GM19452 (cell line): ENCODE measurements around the gene LONP2.
"Not testable (repeated sequence)": the region's sequence is repeated elsewhere in the genome, so short reads cannot be mapped to it uniquely, and the experiment has no call there.

Source experiments
- ATAC-seq: cut with Tn5 transposase; IDR thresholded peaks from one replicate; pipeline ENCODE4 v1.9.1; 2021; ENCODE audit not compliant: unreplicated experiment

Gene LONP2

DNA sequence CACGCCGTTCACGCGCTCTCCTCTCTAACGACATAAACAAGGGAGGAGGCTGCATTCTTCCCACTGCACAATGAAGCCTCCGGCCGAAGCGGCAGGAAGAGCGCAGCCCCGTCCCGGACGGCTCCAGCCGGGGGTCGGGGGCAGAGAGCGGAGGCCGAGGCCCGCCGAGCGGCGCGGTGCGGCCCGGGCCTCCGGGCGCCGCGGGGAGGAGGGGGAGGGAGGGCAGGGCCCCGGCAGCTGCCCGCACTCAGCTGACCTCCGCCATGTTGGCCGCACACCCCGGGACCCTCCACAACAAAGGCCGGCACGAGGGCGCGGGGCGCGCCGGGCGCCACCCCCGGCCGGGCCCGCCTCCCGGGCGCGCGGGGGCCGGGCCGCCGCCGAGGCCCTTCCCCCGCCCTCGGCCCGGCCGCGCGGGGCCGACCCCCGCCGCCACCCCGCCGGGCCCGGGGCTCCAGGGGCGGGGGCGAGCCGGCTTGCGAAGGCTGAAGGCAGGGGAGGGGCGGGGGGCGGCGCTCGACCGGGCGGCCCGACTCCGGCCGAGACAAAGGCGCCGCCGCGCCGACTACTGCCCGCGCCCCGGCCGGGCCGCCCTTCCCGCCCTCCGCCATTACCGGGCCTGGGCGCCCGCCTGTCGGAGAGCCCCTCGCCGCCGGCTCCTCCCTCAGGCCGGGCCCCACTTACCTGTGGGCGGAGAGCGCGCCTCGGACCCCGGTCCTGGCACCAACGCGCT is 140.6 kb downstream of the LONP2 start:
- peak; percentile 59 for ATAC-seq

GRCh38 chr16:48385253-48386150 is 141.4 kb downstream of the LONP2 start, which contains the start of gene SIAH1:
Gene SIAH1, minus strand, starts transcription at chr16:48385413. Its CDS starts 22,985 bp downstream, at chr16:48362428.
- peak; percentile 69 for ATAC-seq

GRCh38 chr16:48386559-48387312 is 142.6 kb downstream of the LONP2 start:
- no peak for ATAC-seq

DNA sequence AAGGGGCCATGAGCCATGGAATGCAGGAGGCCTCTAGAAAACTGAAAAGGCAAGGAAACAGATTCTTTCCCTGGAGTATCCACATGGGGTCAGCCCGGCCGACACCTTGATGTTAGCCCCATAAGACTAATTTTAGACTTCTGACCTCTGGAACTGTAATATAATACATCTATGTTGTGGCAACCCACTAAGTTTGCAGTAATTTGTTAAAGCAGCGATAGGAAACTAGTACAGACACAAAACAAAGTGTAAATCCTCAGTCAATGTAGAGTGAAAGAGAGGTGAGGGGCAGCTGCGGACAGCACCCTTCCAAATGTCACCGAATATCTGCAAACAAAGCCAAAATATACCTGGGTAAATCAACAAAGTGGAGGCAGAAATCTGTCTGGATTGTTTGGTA is 148.3 kb downstream of the LONP2 start:
- ATAC-seq: no peak

- no peak for ATAC-seq
Measured at GRCh38 chr16:48393485-48394354, 149.6 kb downstream of the LONP2 start.

- no peak for ATAC-seq
Measured at GRCh38 chr16:48394355-48394703, 150.2 kb downstream of the LONP2 start.

DNA sequence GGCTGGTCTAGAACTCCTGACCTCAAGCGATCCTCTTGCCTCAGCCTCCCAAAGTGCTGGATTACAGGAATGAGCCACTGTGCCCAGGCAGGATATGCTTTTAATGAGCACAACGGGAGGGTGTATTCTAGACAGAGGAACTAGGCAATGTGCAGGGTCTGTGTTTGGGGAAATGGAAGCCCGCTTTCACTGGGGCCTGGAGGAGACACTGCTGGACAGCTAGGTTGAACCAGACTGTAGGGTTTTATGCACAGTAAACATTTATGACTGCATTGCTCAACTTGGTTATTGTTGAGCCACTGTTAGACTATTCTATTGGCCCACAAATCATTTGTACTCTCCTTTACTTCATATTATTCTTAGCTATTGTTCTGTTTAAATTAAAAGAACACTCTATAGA is 151.3 kb downstream of the LONP2 start:
- no peak for ATAC-seq

DNA sequence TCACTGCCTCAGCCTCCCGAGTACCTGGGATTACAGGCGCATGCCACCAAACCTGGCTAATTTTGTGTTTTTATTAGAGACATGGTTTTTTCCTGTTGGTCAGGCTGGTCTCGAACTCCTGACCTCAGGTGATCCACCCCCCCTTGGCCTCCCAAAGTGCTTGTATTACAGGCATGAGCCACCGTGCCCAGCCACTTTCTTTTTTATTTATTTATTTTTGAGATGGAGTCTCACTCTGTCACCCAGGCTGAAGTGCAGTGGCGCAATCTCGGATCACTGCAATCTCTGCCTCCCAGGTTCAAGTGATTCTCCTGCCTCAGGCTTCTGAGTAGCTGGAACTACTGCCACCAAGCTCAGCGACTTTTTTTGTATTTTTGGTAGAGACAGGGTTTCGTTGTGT is 158.4 kb downstream of the LONP2 start:
- ATAC-seq: not testable (repeated sequence)

DNA sequence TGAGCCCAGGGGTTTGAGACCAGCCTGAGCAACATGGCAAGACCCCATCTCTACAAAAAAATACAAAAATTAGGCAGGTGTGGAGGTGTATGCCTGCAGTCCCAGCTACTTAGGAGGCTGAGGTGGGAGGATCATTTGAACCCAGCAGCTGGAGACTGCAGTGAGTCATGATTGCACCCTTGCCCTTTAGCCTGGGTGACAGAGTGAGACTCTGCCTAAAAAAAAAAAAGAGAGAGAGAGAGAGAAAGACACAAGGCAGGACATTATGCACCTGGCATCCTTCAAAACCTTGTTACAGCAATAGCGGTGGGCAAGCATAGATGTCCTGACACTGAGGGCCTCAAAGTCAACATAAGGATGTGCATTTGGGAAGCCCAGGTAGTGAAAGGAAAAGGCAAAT is 161.1 kb downstream of the LONP2 start:
- ATAC-seq: no peak

- ATAC-seq: no peak
Measured at GRCh38 chr16:48405907-48406306, 161.8 kb downstream of the LONP2 start.
